HepG2 (cell line): ENCODE data around the gene COL26A1. TPM values are rescaled to one million over a fixed set of nuclear protein-coding genes. Genes with fewer than 3 reads are reported as not detected.
A peak's percentile ranks its signal among the peaks of the same experiment; 100 is the strongest.

Experiments used
- DMTF1 ChIP-seq: sonication (generic); formaldehyde crosslinking; IDR thresholded peaks from 2 replicates; pipeline ENCODE4 v1.4.0; 2020; ENCODE audit warnings: mild to moderate bottlenecking, missing genetic modification reagents
- GTF2F1 ChIP-seq: fragments of 150-350 bp; IDR thresholded peaks from 2 replicates; pipeline ENCODE4 v1.6.1; 2014; ENCODE audit warnings: low read length
- HCFC1 ChIP-seq: fragments of 150-350 bp; IDR thresholded peaks from 2 replicates; pipeline ENCODE4 v1.6.1; 2014; ENCODE audit warnings: low read depth, low read length
- HNF1A ChIP-seq, 2 experiments: sonication (generic) in 1 of 2; formaldehyde crosslinking in 1 of 2; IDR thresholded peaks; 2 replicates each; pipeline versions ENCODE4 v1.4.0 to v1.6.1; 2016 to 2020; ENCODE audit warnings: borderline replicate concordance in 1 of 2, low read depth in 1 of 2, mild to moderate bottlenecking in 1 of 2, missing genetic modification reagents in 1 of 2
- KLF11 ChIP-seq: IDR thresholded peaks from 2 replicates; pipeline ENCODE4 v1.6.1; 2016; ENCODE audit warnings: missing compliant biosample characterization
- KLF9 ChIP-seq: IDR thresholded peaks from 2 replicates; pipeline ENCODE4 v1.6.1; 2016; ENCODE audit warnings: low read depth
- KMT2B ChIP-seq: IDR thresholded peaks from 2 replicates; pipeline ENCODE4 v1.6.1; 2016; ENCODE audit warnings: missing genetic modification reagents, missing compliant biosample characterization
- MED1 ChIP-seq: sonication (generic); formaldehyde crosslinking; IDR thresholded peaks from 2 replicates; pipeline ENCODE4 v1.4.0; 2020; ENCODE audit warnings: missing genetic modification reagents
- MNT ChIP-seq: fragments of 450-650 bp; IDR thresholded peaks from 2 replicates; pipeline ENCODE4 v1.6.1; 2016
- SP2 ChIP-seq: sonication (generic); formaldehyde crosslinking; IDR thresholded peaks from 2 replicates; pipeline ENCODE4 v1.5.1; 2020; ENCODE audit warnings: mild to moderate bottlenecking, missing genetic modification reagents
- ZBTB2 ChIP-seq: sonication (generic); formaldehyde crosslinking; IDR thresholded peaks from 2 replicates; pipeline ENCODE4 v1.8.0; 2022; ENCODE audit warnings: low read depth, missing genetic modification reagents
- ZNF3 ChIP-seq: IDR thresholded peaks from 2 replicates; pipeline ENCODE4 v1.7.0; 2017; ENCODE audit warnings: inconsistent platforms
- ZNF337 ChIP-seq: sonication (generic); formaldehyde crosslinking; IDR thresholded peaks from 2 replicates; pipeline ENCODE4 v1.5.1; 2020; ENCODE audit warnings: missing genetic modification reagents, low read depth, mild to moderate bottlenecking, borderline replicate concordance
- ZNF383 ChIP-seq: sonication (generic); formaldehyde crosslinking; IDR thresholded peaks from 2 replicates; pipeline ENCODE4 v1.4.0; 2020; ENCODE audit warnings: missing genetic modification reagents, mild to moderate bottlenecking, borderline replicate concordance
- ZNF414 ChIP-seq: sonication (generic); formaldehyde crosslinking; IDR thresholded peaks from 2 replicates; pipeline ENCODE4 v1.5.0; 2020; ENCODE audit warnings: missing genetic modification reagents
- ZNF431 ChIP-seq: sonication (generic); formaldehyde crosslinking; IDR thresholded peaks from 2 replicates; pipeline ENCODE4 v1.9.0; 2022; ENCODE audit warnings: missing genetic modification reagents, low read depth, mild to moderate bottlenecking, borderline replicate concordance
- ZNF552 ChIP-seq: sonication (generic); formaldehyde crosslinking; IDR thresholded peaks from 2 replicates; pipeline ENCODE4 v1.9.0; 2022; ENCODE audit warnings: missing genetic modification reagents, mild to moderate bottlenecking, borderline replicate concordance
- ZNF629 ChIP-seq: sonication (generic); formaldehyde crosslinking; conservative IDR thresholded peaks from 2 replicates; pipeline ENCODE4 v1.5.0; 2020; ENCODE audit warnings: missing genetic modification reagents
- ZNF83 ChIP-seq: sonication (generic); formaldehyde crosslinking; IDR thresholded peaks from 2 replicates; pipeline ENCODE4 v1.4.0; 2020; ENCODE audit warnings: missing genetic modification reagents, mild to moderate bottlenecking, borderline replicate concordance
- ZSCAN9 ChIP-seq: IDR thresholded peaks from 2 replicates; pipeline ENCODE4 v1.6.1; 2016; ENCODE audit warnings: borderline replicate concordance
- polyA plus RNA-seq, 8 experiments: library from polyadenylated mRNA; depleted of rRNA in 3 of 8; stranded (reverse) in 7 of 8; unstranded in 1 of 8; fragments of >200 nt; fragmentation: Illumina TruSeq in 4 of 8; extraction: Trizol in 4 of 8; gene quantifications; 2 replicates each; pipeline versions ENCODE4 v1.2.1 to v1.2.3, GENCODE V29; 2011 to 2016; ENCODE audit warnings: low read depth in 4 of 8, missing spikeins in 1 of 8, mixed read lengths in 1 of 8; ENCODE audit not compliant: insufficient read depth in 1 of 8
- total RNA-seq, 5 experiments: library from RNA; depleted of rRNA; stranded (reverse); fragments of >200 nt; fragmentation: Illumina TruSeq; extraction: Trizol; gene quantifications; 2 replicates each; pipeline ENCODE4 v1.2.3, GENCODE V29; 2016; ENCODE audit warnings: low read depth in 1 of 5

Gene COL26A1
- total and polyA plus RNA-seq, 2 of the 13 experiments (the other 11 are each of a cell fraction or from before 2014, with no cell fraction given), result 7.8 to 9.2 TPM

- TF ChIP-seq DMTF1 (no peak), ZNF629 (0 out of 2 replicates have a peak, but pooled peaks have one; percentile 23), MNT (no peak), SP2 (CRISPR knock-in tag) (no peak), ZNF3 (no peak), ZNF83 (CRISPR knock-in tag) (no peak), ZNF431 (no peak; the same call in 1 of the 2 replicates), ZBTB2 (CRISPR knock-in tag) (no peak), ZNF383 (CRISPR knock-in tag) (no peak), HCFC1 (no peak), ZSCAN9 (CRISPR knock-in tag) (peak; percentile 67; the same call in 1 of the 2 replicates), KLF9 (no peak), ZNF414 (0 out of 2 replicates have a peak, but pooled peaks have one; percentile 62), KLF11 (CRISPR knock-in tag) (no peak), ZNF552 (CRISPR knock-in tag) (no peak), ZNF337 (no peak), GTF2F1 (no peak), HNF1A (IDR thresholded peaks at IDR 0.05; ENCODE audit: low read depth) (no peak; the same call in 1 of the 2 replicates), HNF1A (CRISPR knock-in tag; IDR thresholded peaks at IDR 0.05; ENCODE audit: borderline replicate concordance) (peak; percentile 51; the same call in 1 of the 2 replicates), KMT2B (0 out of 2 replicates have a peak, but pooled peaks have one; percentile 36), MED1 (CRISPR knock-in tag) (peak; percentile 87)
Observed at GRCh38 chr7:101390901-101391301, 28.2 kb downstream of the COL26A1 start (continued).
